ENCODE measurements around the gene PCBD1. TPM values are rescaled to one million over a fixed set of nuclear protein-coding genes. Genes with fewer than 3 reads are reported as not detected.

Gene PCBD1
- total RNA-seq, 2 experiments from 2014 or later: 4.7 to 4.8 TPM

GRCh38 chr10:70905071-70906021 lies 17.0 kb upstream of the PCBD1 start:
- no peaks in the 10 kb centered on the region for H3K36me3 Mint-ChIP-seq (ENCODE audit: low read depth)
- CTCF ChIA-PET: no interaction called here
- H3K27ac Mint-ChIP-seq: no peak overlapping the region
- H3K9me3 Mint-ChIP-seq: no peaks in the 10 kb centered on the region
- POLR2A ChIA-PET: no interaction called here
- TF ChIP-seq CTCF (IDR thresholded peaks at IDR 0.05): no peak
- no peak for ATAC-seq (ENCODE audit: poor library complexity)
- no peak overlapping the region for H3K4me3 Mint-ChIP-seq
- H3K27ac ChIP-seq (ENCODE audit: low read depth in 1 of 2, low read length in 2 of 2): no peak overlapping the region
- intact Hi-C loops (cut with DNase I, micrococcal nuclease): no loop called here
- no peak overlapping the region for H3K4me3 ChIP-seq (ENCODE audit: low read length)
- peaks cover 4% of the 10 kb centered on the region for H3K27me3 Mint-ChIP-seq
- H3K9me3 ChIP-seq (ENCODE audit: control insufficient read depth in 1 of 2, insufficient read depth in 1 of 2, low read length in 2 of 2): no peaks in the 10 kb centered on the region
- no peaks in the 10 kb centered on the region for H3K4me1 Mint-ChIP-seq (ENCODE audit: low read depth)
- no peaks in the 10 kb centered on the region for H3K4me1 ChIP-seq (ENCODE audit: insufficient read depth, low read length)
- no peaks in the 10 kb centered on the region for H3K36me3 ChIP-seq (ENCODE audit: insufficient read depth, low read length)
- no peak for DNase-seq
- H3K27me3 ChIP-seq (ENCODE audit: control insufficient read depth in 1 of 2, insufficient read depth in 2 of 2, low read length in 2 of 2): peaks cover 0 to 2% of the 10 kb centered on the region in 2 experiments

- no peak overlapping the region for H3K27ac ChIP-seq (ENCODE audit: low read depth in 1 of 2, low read length in 2 of 2)
- Mint-ChIP-seq H3K27me3 (peaks cover 4% of the 10 kb centered on the region), H3K27ac (no peak overlapping the region), H3K4me1 (ENCODE audit: low read depth) (no peaks in the 10 kb centered on the region), H3K9me3 (no peaks in the 10 kb centered on the region), H3K36me3 (ENCODE audit: low read depth) (no peaks in the 10 kb centered on the region), H3K4me3 (no peak overlapping the region)
- ChIA-PET CTCF (no interaction called here), POLR2A (no interaction called here)
- H3K4me1 ChIP-seq (ENCODE audit: insufficient read depth, low read length): no peaks in the 10 kb centered on the region
- intact Hi-C loops (cut with DNase I, micrococcal nuclease): no loop called here
- peaks cover 0 to 2% of the 10 kb centered on the region in 2 experiments for H3K27me3 ChIP-seq (ENCODE audit: control insufficient read depth in 1 of 2, insufficient read depth in 2 of 2, low read length in 2 of 2)
- DNase-seq (peak in 5 of 14 experiments; percentile 7 to 47 (median 28)), ATAC-seq (ENCODE audit: poor library complexity) (no peak)
- peak; percentile 69 for TF ChIP-seq CTCF (IDR thresholded peaks at IDR 0.05)
- H3K9me3 ChIP-seq (ENCODE audit: control insufficient read depth in 1 of 2, insufficient read depth in 1 of 2, low read length in 2 of 2): no peaks in the 10 kb centered on the region
- no peak overlapping the region for H3K4me3 ChIP-seq (ENCODE audit: low read length)
- H3K36me3 ChIP-seq (ENCODE audit: insufficient read depth, low read length): no peaks in the 10 kb centered on the region
These were observed 15.0 kb upstream of the PCBD1 start for GRCh38 chr10:70903262-70903921.

GRCh38 chr10:70902661-70903261 lies 14.4 kb upstream of the PCBD1 start:
- no peaks in the 10 kb centered on the region for H3K36me3 Mint-ChIP-seq (ENCODE audit: low read depth)
- H3K4me1 Mint-ChIP-seq (ENCODE audit: low read depth): no peaks in the 10 kb centered on the region
- POLR2A ChIA-PET: no interaction called here
- Histone ChIP-seq H3K27me3 (ENCODE audit: control insufficient read depth in 1 of 2, insufficient read depth in 2 of 2, low read length in 2 of 2) (peaks cover 0 to 2% of the 10 kb centered on the region in 2 experiments), H3K4me1 (ENCODE audit: insufficient read depth, low read length) (no peaks in the 10 kb centered on the region), H3K9me3 (ENCODE audit: control insufficient read depth in 1 of 2, insufficient read depth in 1 of 2, low read length in 2 of 2) (no peaks in the 10 kb centered on the region), H3K4me3 (ENCODE audit: low read length) (no peak overlapping the region), H3K36me3 (ENCODE audit: insufficient read depth, low read length) (no peaks in the 10 kb centered on the region), H3K27ac (ENCODE audit: low read depth in 1 of 2, low read length in 2 of 2) (no peak overlapping the region)
- peaks cover 4% of the 10 kb centered on the region for H3K27me3 Mint-ChIP-seq
- no peak for TF ChIP-seq CTCF (IDR thresholded peaks at IDR 0.05)
- no peak overlapping the region for H3K4me3 Mint-ChIP-seq
- CTCF ChIA-PET: no interaction called here
- H3K27ac Mint-ChIP-seq: no peak overlapping the region
- DNase-seq (no peak), ATAC-seq (ENCODE audit: poor library complexity) (no peak)
- intact Hi-C loops (cut with DNase I, micrococcal nuclease): no loop called here
- no peaks in the 10 kb centered on the region for H3K9me3 Mint-ChIP-seq

Measured in CD4-positive, alpha-beta T cell (primary cell).